HepG2 (cell line): ENCODE data around the gene NAP1L1.

Experiments
- HCFC1 ChIP-seq: fragments of 150-350 bp; IDR thresholded peaks from 2 replicates; pipeline ENCODE4 v1.6.1; 2014; ENCODE audit warnings: low read depth, low read length
- POLR2A ChIP-seq, 2 experiments: IDR thresholded peaks; 2 replicates each; pipeline ENCODE4 v1.6.1; 2011; ENCODE audit warnings: low read depth in 2 of 2, low read length in 2 of 2, mild to moderate bottlenecking in 1 of 2, moderate library complexity in 1 of 2; ENCODE audit not compliant: insufficient read depth in 1 of 2
- TRIM24 ChIP-seq: sonication (generic); formaldehyde crosslinking; IDR thresholded peaks from 2 replicates; pipeline ENCODE4 v1.8.0; 2022; ENCODE audit warnings: mild to moderate bottlenecking, missing genetic modification reagents
- ZNF124 ChIP-seq: sonication (generic); formaldehyde crosslinking; IDR thresholded peaks from 2 replicates; pipeline ENCODE4 v1.4.0; 2020; ENCODE audit warnings: missing genetic modification reagents
- ZNF160 ChIP-seq: sonication (generic); formaldehyde crosslinking; IDR thresholded peaks from 2 replicates; pipeline ENCODE4 v1.8.0; 2022; ENCODE audit warnings: mild to moderate bottlenecking, inconsistent platforms, missing genetic modification reagents
- ZNF274 ChIP-seq: sonication (generic); formaldehyde crosslinking; IDR thresholded peaks from 2 replicates; pipeline ENCODE4 v1.5.1; 2020; ENCODE audit warnings: mild to moderate bottlenecking, missing genetic modification reagents
- ZNF737 ChIP-seq: sonication (generic); formaldehyde crosslinking; IDR thresholded peaks from 2 replicates; pipeline ENCODE4 v1.5.0; 2020; ENCODE audit warnings: missing genetic modification reagents, mild to moderate bottlenecking, borderline replicate concordance
- ZNF841 ChIP-seq: sonication (generic); formaldehyde crosslinking; IDR thresholded peaks from 2 replicates; pipeline ENCODE4 v1.8.1; 2023; ENCODE audit warnings: missing genetic modification reagents, borderline replicate concordance
- TF ChIP-seq, protein P1 (sequence below): sonication (generic); formaldehyde crosslinking; IDR thresholded peaks from 2 replicates; pipeline ENCODE4 v1.5.0; 2020; ENCODE audit warnings: mild to moderate bottlenecking, missing genetic modification reagents, moderate library complexity
- TF ChIP-seq, protein P2 (sequence below): sonication (generic); formaldehyde crosslinking; IDR thresholded peaks from 2 replicates; pipeline ENCODE4 v1.5.0; 2020; ENCODE audit warnings: mild to moderate bottlenecking, missing genetic modification reagents, borderline replicate concordance
- TF ChIP-seq, protein P3 (sequence below), 2 experiments: sonication (generic) in 1 of 2; formaldehyde crosslinking in 1 of 2; IDR thresholded peaks; 2 replicates each; pipeline versions ENCODE4 v1.5.1 to v1.6.1; 2011 to 2020; ENCODE audit warnings: borderline replicate concordance in 1 of 2, low read depth in 1 of 2, low read length in 1 of 2, mild to moderate bottlenecking in 1 of 2, missing genetic modification reagents in 1 of 2, moderate library complexity in 1 of 2
- TF ChIP-seq, protein P4 (sequence below): sonication (generic); formaldehyde crosslinking; IDR thresholded peaks from 2 replicates; pipeline ENCODE4 v1.4.0; 2020; ENCODE audit warnings: missing genetic modification reagents

DNA sequence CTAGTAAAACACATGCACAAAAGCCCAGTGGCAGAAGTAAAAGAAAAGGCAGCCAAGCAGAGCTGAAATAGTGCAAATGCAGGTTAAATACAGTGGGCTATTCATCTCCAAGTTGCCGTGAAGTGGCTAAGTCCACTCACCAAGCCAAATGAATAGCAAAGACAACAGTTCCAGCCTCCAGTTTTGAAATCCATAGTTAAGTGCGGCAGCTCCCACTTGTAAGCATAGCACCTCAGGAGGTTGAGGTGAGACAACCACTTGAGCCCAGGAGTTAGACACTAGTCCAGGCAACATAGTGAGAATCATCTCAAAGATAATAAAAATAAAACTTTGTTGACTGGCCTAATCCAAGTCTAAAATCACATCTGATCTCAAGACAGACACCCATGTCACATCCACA is 43.1 kb downstream of the NAP1L1 start:
- TF ChIP-seq POLR2A (IDR thresholded peaks at IDR 0.05; ENCODE audit: insufficient read depth in 1 of 2, low read depth in 2 of 2, low read length in 2 of 2) (no peak), ZNF737 (CRISPR knock-in tag) (no peak), TRIM24 (CRISPR knock-in tag) (no peak), ZNF124 (CRISPR knock-in tag) (no peak), ZNF841 (CRISPR knock-in tag) (no peak), ZNF274 (CRISPR knock-in tag) (no peak), HCFC1 (no peak), ZNF160 (CRISPR knock-in tag) (no peak)
- TF ChIP-seq, protein P1, sequence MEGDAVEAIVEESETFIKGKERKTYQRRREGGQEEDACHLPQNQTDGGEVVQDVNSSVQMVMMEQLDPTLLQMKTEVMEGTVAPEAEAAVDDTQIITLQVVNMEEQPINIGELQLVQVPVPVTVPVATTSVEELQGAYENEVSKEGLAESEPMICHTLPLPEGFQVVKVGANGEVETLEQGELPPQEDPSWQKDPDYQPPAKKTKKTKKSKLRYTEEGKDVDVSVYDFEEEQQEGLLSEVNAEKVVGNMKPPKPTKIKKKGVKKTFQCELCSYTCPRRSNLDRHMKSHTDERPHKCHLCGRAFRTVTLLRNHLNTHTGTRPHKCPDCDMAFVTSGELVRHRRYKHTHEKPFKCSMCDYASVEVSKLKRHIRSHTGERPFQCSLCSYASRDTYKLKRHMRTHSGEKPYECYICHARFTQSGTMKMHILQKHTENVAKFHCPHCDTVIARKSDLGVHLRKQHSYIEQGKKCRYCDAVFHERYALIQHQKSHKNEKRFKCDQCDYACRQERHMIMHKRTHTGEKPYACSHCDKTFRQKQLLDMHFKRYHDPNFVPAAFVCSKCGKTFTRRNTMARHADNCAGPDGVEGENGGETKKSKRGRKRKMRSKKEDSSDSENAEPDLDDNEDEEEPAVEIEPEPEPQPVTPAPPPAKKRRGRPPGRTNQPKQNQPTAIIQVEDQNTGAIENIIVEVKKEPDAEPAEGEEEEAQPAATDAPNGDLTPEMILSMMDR (CRISPR knock-in tag) = no peak
- TF ChIP-seq, protein P2, sequence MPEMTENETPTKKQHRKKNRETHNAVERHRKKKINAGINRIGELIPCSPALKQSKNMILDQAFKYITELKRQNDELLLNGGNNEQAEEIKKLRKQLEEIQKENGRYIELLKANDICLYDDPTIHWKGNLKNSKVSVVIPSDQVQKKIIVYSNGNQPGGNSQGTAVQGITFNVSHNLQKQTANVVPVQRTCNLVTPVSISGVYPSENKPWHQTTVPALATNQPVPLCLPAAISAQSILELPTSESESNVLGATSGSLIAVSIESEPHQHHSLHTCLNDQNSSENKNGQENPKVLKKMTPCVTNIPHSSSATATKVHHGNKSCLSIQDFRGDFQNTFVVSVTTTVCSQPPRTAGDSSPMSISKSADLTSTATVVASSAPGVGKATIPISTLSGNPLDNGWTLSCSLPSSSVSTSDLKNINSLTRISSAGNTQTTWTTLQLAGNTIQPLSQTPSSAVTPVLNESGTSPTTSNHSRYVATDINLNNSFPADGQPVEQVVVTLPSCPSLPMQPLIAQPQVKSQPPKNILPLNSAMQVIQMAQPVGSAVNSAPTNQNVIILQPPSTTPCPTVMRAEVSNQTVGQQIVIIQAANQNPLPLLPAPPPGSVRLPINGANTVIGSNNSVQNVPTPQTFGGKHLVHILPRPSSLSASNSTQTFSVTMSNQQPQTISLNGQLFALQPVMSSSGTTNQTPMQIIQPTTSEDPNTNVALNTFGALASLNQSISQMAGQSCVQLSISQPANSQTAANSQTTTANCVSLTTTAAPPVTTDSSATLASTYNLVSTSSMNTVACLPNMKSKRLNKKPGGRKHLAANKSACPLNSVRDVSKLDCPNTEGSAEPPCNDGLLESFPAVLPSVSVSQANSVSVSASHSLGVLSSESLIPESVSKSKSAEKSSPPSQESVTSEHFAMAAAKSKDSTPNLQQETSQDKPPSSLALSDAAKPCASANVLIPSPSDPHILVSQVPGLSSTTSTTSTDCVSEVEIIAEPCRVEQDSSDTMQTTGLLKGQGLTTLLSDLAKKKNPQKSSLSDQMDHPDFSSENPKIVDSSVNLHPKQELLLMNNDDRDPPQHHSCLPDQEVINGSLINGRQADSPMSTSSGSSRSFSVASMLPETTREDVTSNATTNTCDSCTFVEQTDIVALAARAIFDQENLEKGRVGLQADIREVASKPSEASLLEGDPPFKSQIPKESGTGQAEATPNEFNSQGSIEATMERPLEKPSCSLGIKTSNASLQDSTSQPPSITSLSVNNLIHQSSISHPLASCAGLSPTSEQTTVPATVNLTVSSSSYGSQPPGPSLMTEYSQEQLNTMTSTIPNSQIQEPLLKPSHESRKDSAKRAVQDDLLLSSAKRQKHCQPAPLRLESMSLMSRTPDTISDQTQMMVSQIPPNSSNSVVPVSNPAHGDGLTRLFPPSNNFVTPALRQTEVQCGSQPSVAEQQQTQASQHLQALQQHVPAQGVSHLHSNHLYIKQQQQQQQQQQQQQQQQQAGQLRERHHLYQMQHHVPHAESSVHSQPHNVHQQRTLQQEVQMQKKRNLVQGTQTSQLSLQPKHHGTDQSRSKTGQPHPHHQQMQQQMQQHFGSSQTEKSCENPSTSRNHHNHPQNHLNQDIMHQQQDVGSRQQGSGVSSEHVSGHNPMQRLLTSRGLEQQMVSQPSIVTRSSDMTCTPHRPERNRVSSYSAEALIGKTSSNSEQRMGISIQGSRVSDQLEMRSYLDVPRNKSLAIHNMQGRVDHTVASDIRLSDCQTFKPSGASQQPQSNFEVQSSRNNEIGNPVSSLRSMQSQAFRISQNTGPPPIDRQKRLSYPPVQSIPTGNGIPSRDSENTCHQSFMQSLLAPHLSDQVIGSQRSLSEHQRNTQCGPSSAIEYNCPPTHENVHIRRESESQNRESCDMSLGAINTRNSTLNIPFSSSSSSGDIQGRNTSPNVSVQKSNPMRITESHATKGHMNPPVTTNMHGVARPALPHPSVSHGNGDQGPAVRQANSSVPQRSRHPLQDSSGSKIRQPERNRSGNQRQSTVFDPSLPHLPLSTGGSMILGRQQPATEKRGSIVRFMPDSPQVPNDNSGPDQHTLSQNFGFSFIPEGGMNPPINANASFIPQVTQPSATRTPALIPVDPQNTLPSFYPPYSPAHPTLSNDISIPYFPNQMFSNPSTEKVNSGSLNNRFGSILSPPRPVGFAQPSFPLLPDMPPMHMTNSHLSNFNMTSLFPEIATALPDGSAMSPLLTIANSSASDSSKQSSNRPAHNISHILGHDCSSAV (CRISPR knock-in tag) = no peak
- TF ChIP-seq, protein P3, sequence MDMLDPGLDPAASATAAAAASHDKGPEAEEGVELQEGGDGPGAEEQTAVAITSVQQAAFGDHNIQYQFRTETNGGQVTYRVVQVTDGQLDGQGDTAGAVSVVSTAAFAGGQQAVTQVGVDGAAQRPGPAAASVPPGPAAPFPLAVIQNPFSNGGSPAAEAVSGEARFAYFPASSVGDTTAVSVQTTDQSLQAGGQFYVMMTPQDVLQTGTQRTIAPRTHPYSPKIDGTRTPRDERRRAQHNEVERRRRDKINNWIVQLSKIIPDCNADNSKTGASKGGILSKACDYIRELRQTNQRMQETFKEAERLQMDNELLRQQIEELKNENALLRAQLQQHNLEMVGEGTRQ (IDR thresholded peaks at IDR 0.05; ENCODE audit: low read depth, low read length) = no peak
- TF ChIP-seq, protein P3 (CRISPR knock-in tag; IDR thresholded peaks at IDR 0.05; ENCODE audit: borderline replicate concordance) = no peak
- TF ChIP-seq, protein P4, sequence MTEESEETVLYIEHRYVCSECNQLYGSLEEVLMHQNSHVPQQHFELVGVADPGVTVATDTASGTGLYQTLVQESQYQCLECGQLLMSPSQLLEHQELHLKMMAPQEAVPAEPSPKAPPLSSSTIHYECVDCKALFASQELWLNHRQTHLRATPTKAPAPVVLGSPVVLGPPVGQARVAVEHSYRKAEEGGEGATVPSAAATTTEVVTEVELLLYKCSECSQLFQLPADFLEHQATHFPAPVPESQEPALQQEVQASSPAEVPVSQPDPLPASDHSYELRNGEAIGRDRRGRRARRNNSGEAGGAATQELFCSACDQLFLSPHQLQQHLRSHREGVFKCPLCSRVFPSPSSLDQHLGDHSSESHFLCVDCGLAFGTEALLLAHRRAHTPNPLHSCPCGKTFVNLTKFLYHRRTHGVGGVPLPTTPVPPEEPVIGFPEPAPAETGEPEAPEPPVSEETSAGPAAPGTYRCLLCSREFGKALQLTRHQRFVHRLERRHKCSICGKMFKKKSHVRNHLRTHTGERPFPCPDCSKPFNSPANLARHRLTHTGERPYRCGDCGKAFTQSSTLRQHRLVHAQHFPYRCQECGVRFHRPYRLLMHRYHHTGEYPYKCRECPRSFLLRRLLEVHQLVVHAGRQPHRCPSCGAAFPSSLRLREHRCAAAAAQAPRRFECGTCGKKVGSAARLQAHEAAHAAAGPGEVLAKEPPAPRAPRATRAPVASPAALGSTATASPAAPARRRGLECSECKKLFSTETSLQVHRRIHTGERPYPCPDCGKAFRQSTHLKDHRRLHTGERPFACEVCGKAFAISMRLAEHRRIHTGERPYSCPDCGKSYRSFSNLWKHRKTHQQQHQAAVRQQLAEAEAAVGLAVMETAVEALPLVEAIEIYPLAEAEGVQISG (CRISPR knock-in tag) = no peak
